Stimulated activated CD8-positive, alpha-beta memory T cell treated with anti-CD3 and anti-CD28 coated beads, Interleukin-2, amount 100 ng/mL, for 1 hour (primary cell): ENCODE measurements around the gene PKD2L1.
"Not testable (repeated sequence)": the region's sequence is repeated elsewhere in the genome, so short reads cannot be mapped to it uniquely, and the experiment has no call there.

Experiments used
- DNase-seq, 2 donors: peaks; one replicate each; pipeline ENCODE4 v3.0.0-alpha.2; 2020; ENCODE audit warnings: low read depth in 2 of 2

Gene PKD2L1

GRCh38 chr10:100333661-100334440 is 3.8 kb upstream of the PKD2L1 start:
- DNase-seq = no peak

GRCh38 chr10:100333106-100333505 is 3.1 kb upstream of the PKD2L1 start:
- DNase-seq = no peak

- no peak for DNase-seq
These were observed 1.8 kb downstream of the PKD2L1 start for GRCh38 chr10:100328198-100328597.

GRCh38 chr10:100327718-100328009 is 2.4 kb downstream of the PKD2L1 start:
- DNase-seq = no peak

GRCh38 chr10:100327007-100327717 is 2.9 kb downstream of the PKD2L1 start:
- no peak for DNase-seq

GRCh38 chr10:100325158-100325557 is 4.9 kb downstream of the PKD2L1 start:
- no peak for DNase-seq

GRCh38 chr10:100319707-100320402 is 10.2 kb downstream of the PKD2L1 start:
- no peak for DNase-seq

- DNase-seq = no peak
These were observed 11.8 kb downstream of the PKD2L1 start for GRCh38 chr10:100318207-100318606.

GRCh38 chr10:100315615-100316014 is 14.4 kb downstream of the PKD2L1 start:
- DNase-seq = no peak

GRCh38 chr10:100311298-100311697 is 18.7 kb downstream of the PKD2L1 start:
- DNase-seq = no peak

- no peak for DNase-seq
These were observed 22.3 kb downstream of the PKD2L1 start for GRCh38 chr10:100307684-100308083.

- DNase-seq = no peak
These were observed 23.2 kb downstream of the PKD2L1 start for GRCh38 chr10:100306861-100307260.

- no peak for DNase-seq
These were observed 25.6 kb downstream of the PKD2L1 start for GRCh38 chr10:100304414-100304813.

- DNase-seq = no peak
These were observed 26.2 kb downstream of the PKD2L1 start for GRCh38 chr10:100303724-100304319.

GRCh38 chr10:100301123-100301522 is 28.9 kb downstream of the PKD2L1 start:
- DNase-seq = not testable (repeated sequence)

GRCh38 chr10:100297242-100297641 is 32.8 kb downstream of the PKD2L1 start:
- DNase-seq = no peak

- no peak for DNase-seq
These were observed 37.0 kb downstream of the PKD2L1 start for GRCh38 chr10:100293066-100293465.

- not testable (repeated sequence) for DNase-seq
These were observed 37.7 kb downstream of the PKD2L1 start for GRCh38 chr10:100292300-100292699.

- DNase-seq = no peak
These were observed 38.7 kb downstream of the PKD2L1 start for GRCh38 chr10:100291356-100291755.

GRCh38 chr10:100289641-100290040 is 40.4 kb downstream of the PKD2L1 start:
- DNase-seq = no peak

- DNase-seq = no peak
These were observed 41.8 kb downstream of the PKD2L1 start for GRCh38 chr10:100288196-100288595.

- DNase-seq = no peak
These were observed 42.3 kb downstream of the PKD2L1 start for GRCh38 chr10:100287756-100288155.
